Cerebellar cortex (tissue), 1 donor: ENCODE data around the gene SMKR1.
"Not testable (repeated sequence)": the region's sequence is repeated elsewhere in the genome, so short reads cannot be mapped to it uniquely, and the experiment has no call there.

Experiments used
- DNase-seq: peaks from one replicate; pipeline ENCODE4 v3.0.0-alpha.2; 2015; ENCODE audit warnings: low spot score

The SMKR1 gene

GRCh38 chr7:129525225-129525862 is 23.0 kb downstream of the SMKR1 start:
- no peak for DNase-seq

- DNase-seq, result no peak
Observed at GRCh38 chr7:129529643-129530042, 27.3 kb downstream of the SMKR1 start.

GRCh38 chr7:129530795-129531391 is 28.6 kb downstream of the SMKR1 start:
- no peak for DNase-seq

- DNase-seq, result no peak
Observed at GRCh38 chr7:129531721-129532120, 29.4 kb downstream of the SMKR1 start.

- DNase-seq, result no peak
Observed at GRCh38 chr7:129532375-129532774, 30.0 kb downstream of the SMKR1 start.

- not testable (repeated sequence) for DNase-seq
Observed at GRCh38 chr7:129534558-129535274, 32.4 kb downstream of the SMKR1 start.

GRCh38 chr7:129535896-129536295 is 33.6 kb downstream of the SMKR1 start:
- no peak for DNase-seq

- no peak for DNase-seq
Observed at GRCh38 chr7:129536323-129536722, 34.0 kb downstream of the SMKR1 start.

- DNase-seq, result no peak
Observed at GRCh38 chr7:129538790-129539189, 36.5 kb downstream of the SMKR1 start.

- no peak for DNase-seq
Observed at GRCh38 chr7:129540340-129540739, 38.0 kb downstream of the SMKR1 start.

GRCh38 chr7:129544700-129545099 is 42.4 kb downstream of the SMKR1 start:
- no peak for DNase-seq

GRCh38 chr7:129550693-129551360 is 48.5 kb downstream of the SMKR1 start:
- DNase-seq, result no peak

GRCh38 chr7:129553899-129554461 is 51.6 kb downstream of the SMKR1 start:
- no peak for DNase-seq

- no peak for DNase-seq
Observed at GRCh38 chr7:129556607-129557133, 54.3 kb downstream of the SMKR1 start.

- no peak for DNase-seq
Observed at GRCh38 chr7:129557686-129558481, 55.6 kb downstream of the SMKR1 start.

- DNase-seq, result no peak
Observed at GRCh38 chr7:129559564-129559963, 57.2 kb downstream of the SMKR1 start.

- DNase-seq, result no peak
Observed at GRCh38 chr7:129560831-129561230, 58.5 kb downstream of the SMKR1 start.

- DNase-seq, result no peak
Observed at GRCh38 chr7:129561677-129562359, 59.5 kb downstream of the SMKR1 start.
